Effector memory CD4-positive, alpha-beta T cell (primary cell): ENCODE measurements around the gene BFSP1.

Source experiments
- DNase-seq, 3 donors: peaks; one replicate each; pipeline ENCODE4 v3.0.0-alpha.2; 2020
- H3K27ac ChIP-seq: 2 replicates; pipeline ENCODE4 v1.7.0; 2013; ENCODE audit warnings: mild to moderate bottlenecking, low read length, moderate library complexity; ENCODE audit not compliant: insufficient read depth, poor library complexity, severe bottlenecking
- H3K27me3 ChIP-seq: replicated peaks from 2 replicates; pipeline ENCODE4 v1.7.0; 2013; ENCODE audit warnings: mild to moderate bottlenecking, low read length; ENCODE audit not compliant: insufficient read depth, control insufficient read depth, poor library complexity, severe bottlenecking
- H3K36me3 ChIP-seq: 2 replicates; pipeline ENCODE4 v1.7.0; 2013; ENCODE audit warnings: mild to moderate bottlenecking, low read length, moderate library complexity; ENCODE audit not compliant: control insufficient read depth, insufficient read depth
- H3K4me1 ChIP-seq: 2 replicates; pipeline ENCODE4 v1.7.0; 2013; ENCODE audit warnings: low read length, mild to moderate bottlenecking; ENCODE audit not compliant: control insufficient read depth, insufficient read depth, poor library complexity, severe bottlenecking
- H3K4me3 ChIP-seq: 2 replicates; pipeline ENCODE4 v1.7.0; 2013; ENCODE audit warnings: low read length, low read depth, mild to moderate bottlenecking; ENCODE audit not compliant: insufficient read depth, poor library complexity, severe bottlenecking
- H3K9me3 ChIP-seq: 2 replicates; pipeline ENCODE4 v1.7.0; 2013; ENCODE audit warnings: mild to moderate bottlenecking, low read length, moderate library complexity; ENCODE audit not compliant: control insufficient read depth

The BFSP1 gene

GRCh38 chr20:17524560-17524959 is 6.6 kb downstream of the BFSP1 start:
- Histone ChIP-seq H3K4me1 (no peaks in the 10 kb centered on the region), H3K36me3 (no peaks in the 10 kb centered on the region), H3K4me3 (no peak overlapping the region), H3K9me3 (no peaks in the 10 kb centered on the region), H3K27me3 (no peaks in the 10 kb centered on the region), H3K27ac (no peak overlapping the region)
- no peak for DNase-seq

GRCh38 chr20:17523326-17523725 is 7.9 kb downstream of the BFSP1 start:
- H3K27me3 ChIP-seq, result no peaks in the 10 kb centered on the region
- DNase-seq, result no peak
- H3K36me3 ChIP-seq, result no peaks in the 10 kb centered on the region
- H3K4me1 ChIP-seq, result no peaks in the 10 kb centered on the region
- no peak overlapping the region for H3K27ac ChIP-seq
- H3K4me3 ChIP-seq, result no peak overlapping the region
- no peaks in the 10 kb centered on the region for H3K9me3 ChIP-seq

GRCh38 chr20:17522528-17522927 is 8.7 kb downstream of the BFSP1 start:
- no peaks in the 10 kb centered on the region for H3K36me3 ChIP-seq
- DNase-seq, result no peak
- no peak overlapping the region for H3K4me3 ChIP-seq
- H3K27ac ChIP-seq, result no peak overlapping the region
- no peaks in the 10 kb centered on the region for H3K4me1 ChIP-seq
- no peaks in the 10 kb centered on the region for H3K27me3 ChIP-seq
- no peaks in the 10 kb centered on the region for H3K9me3 ChIP-seq

- H3K4me1 ChIP-seq, result no peaks in the 10 kb centered on the region
- no peak overlapping the region for H3K27ac ChIP-seq
- H3K9me3 ChIP-seq, result no peaks in the 10 kb centered on the region
- no peak for DNase-seq
- no peaks in the 10 kb centered on the region for H3K27me3 ChIP-seq
- H3K36me3 ChIP-seq, result no peaks in the 10 kb centered on the region
- H3K4me3 ChIP-seq, result no peak overlapping the region
Measured at GRCh38 chr20:17520583-17520982, 10.6 kb downstream of the BFSP1 start.

GRCh38 chr20:17519606-17520285 is 11.4 kb downstream of the BFSP1 start:
- H3K27ac ChIP-seq, result no peak overlapping the region
- no peak for DNase-seq
- H3K4me1 ChIP-seq, result no peaks in the 10 kb centered on the region
- no peaks in the 10 kb centered on the region for H3K27me3 ChIP-seq
- H3K9me3 ChIP-seq, result no peaks in the 10 kb centered on the region
- H3K36me3 ChIP-seq, result no peaks in the 10 kb centered on the region
- no peak overlapping the region for H3K4me3 ChIP-seq

- Histone ChIP-seq H3K9me3 (no peaks in the 10 kb centered on the region), H3K27ac (no peak overlapping the region), H3K27me3 (no peaks in the 10 kb centered on the region), H3K4me1 (no peaks in the 10 kb centered on the region), H3K4me3 (no peak overlapping the region), H3K36me3 (no peaks in the 10 kb centered on the region)
- DNase-seq, result no peak
Measured at GRCh38 chr20:17518339-17519052, 12.7 kb downstream of the BFSP1 start.

GRCh38 chr20:17515053-17515452 is 16.1 kb downstream of the BFSP1 start:
- H3K27me3 ChIP-seq, result no peaks in the 10 kb centered on the region
- no peak for DNase-seq
- peaks cover 7% of the 10 kb centered on the region for H3K4me1 ChIP-seq
- H3K27ac ChIP-seq, result no peak overlapping the region
- H3K4me3 ChIP-seq, result no peak overlapping the region
- H3K36me3 ChIP-seq, result no peaks in the 10 kb centered on the region
- no peaks in the 10 kb centered on the region for H3K9me3 ChIP-seq

GRCh38 chr20:17513939-17514338 is 17.2 kb downstream of the BFSP1 start:
- DNase-seq, result no peak
- Histone ChIP-seq H3K36me3 (no peaks in the 10 kb centered on the region), H3K27me3 (no peaks in the 10 kb centered on the region), H3K9me3 (no peaks in the 10 kb centered on the region), H3K27ac (no peak overlapping the region), H3K4me3 (no peak overlapping the region), H3K4me1 (peaks cover 7% of the 10 kb centered on the region)

GRCh38 chr20:17511401-17511800 is 19.8 kb downstream of the BFSP1 start:
- no peaks in the 10 kb centered on the region for H3K9me3 ChIP-seq
- DNase-seq, result no peak
- H3K4me3 ChIP-seq, result no peak overlapping the region
- H3K36me3 ChIP-seq, result no peaks in the 10 kb centered on the region
- peaks cover 7% of the 10 kb centered on the region for H3K4me1 ChIP-seq
- no peaks in the 10 kb centered on the region for H3K27me3 ChIP-seq
- H3K27ac ChIP-seq, result no peak overlapping the region

GRCh38 chr20:17510548-17510947 is 20.6 kb downstream of the BFSP1 start:
- Histone ChIP-seq H3K9me3 (no peaks in the 10 kb centered on the region), H3K4me3 (no peak overlapping the region), H3K27ac (no peak overlapping the region), H3K4me1 (peaks cover 14% of the 10 kb centered on the region), H3K27me3 (no peaks in the 10 kb centered on the region), H3K36me3 (no peaks in the 10 kb centered on the region)
- no peak for DNase-seq
